Loucy (cell line): Measurements from ENCODE around the gene CDK2.

Experiments used
- CTCF ChIP-seq: fragments of 200-600 bp; sonication (generic); conservative IDR thresholded peaks from 2 replicates; pipeline ENCODE4 v1.5.1; 2014; ENCODE audit warnings: mild to moderate bottlenecking, antibody characterized with exemption, low read length
- EZH2phosphoT487 ChIP-seq: fragments of 200-600 bp; IDR thresholded peaks from 2 replicates; pipeline ENCODE4 v1.6.1; 2018; ENCODE audit warnings: antibody characterized with exemption, mild to moderate bottlenecking, moderate library complexity, borderline replicate concordance

DNA sequence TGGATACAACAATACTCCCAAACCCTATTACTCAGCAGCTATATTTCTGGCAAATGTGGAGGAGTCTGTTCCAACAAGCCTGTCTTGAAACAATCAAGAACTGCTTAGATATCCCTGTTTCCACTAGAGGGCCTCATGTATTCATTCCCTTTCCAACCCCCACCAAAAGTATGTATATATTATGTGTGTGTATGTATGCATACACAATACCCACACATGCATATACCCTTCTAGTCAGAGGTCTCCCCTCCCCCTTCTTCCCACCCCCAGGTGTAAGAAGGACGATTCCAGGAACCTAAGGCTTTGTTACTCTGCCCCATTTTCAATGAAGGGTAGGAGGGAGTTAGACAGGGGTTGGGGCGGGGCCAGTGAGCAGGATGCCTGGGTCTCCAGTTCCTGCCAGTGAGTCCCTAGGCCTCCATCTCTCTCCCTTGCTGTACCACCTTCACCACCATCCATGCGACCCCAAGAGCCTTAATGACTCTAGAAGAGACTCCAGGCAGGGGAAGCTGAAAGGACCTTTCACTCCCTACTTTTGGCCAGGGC, 35.8 kb upstream of the CDK2 start, which contains the start of gene DGKA:
- peak; percentile 76 for TF ChIP-seq CTCF
- TF ChIP-seq EZH2phosphoT487: no peak
